NCI-H2171 (cell line): Measurements from ENCODE around the gene WNT1.

ENCODE experiments used
- DNase-seq: peaks from one replicate; lab custom pipeline; 2025; lab: John Stamatoyannopoulos, UW

Gene WNT1

DNA sequence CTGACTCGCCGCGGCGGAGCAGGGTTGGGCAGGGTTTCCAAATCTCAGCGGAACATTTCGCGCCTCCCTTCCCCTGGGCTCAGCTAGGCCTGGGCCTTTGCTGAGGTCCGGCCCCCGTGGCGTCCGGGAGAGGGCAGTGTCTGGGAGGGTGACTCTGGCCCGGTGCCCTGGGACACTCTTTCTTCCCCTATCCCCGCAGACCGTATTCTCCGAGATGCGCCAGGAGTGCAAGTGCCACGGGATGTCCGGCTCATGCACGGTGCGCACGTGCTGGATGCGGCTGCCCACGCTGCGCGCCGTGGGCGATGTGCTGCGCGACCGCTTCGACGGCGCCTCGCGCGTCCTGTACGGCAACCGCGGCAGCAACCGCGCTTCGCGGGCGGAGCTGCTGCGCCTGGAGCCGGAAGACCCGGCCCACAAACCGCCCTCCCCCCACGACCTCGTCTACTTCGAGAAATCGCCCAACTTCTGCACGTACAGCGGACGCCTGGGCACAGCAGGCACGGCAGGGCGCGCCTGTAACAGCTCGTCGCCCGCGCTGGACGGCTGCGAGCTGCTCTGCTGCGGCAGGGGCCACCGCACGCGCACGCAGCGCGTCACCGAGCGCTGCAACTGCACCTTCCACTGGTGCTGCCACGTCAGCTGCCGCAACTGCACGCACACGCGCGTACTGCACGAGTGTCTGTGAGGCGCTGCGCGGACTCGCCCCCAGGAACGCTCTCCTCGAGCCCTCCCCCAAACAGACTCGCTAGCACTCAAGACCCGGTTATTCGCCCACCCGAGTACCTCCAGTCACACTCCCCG is 3.0 kb downstream of the WNT1 start:
- DNase-seq, result no peak

DNA sequence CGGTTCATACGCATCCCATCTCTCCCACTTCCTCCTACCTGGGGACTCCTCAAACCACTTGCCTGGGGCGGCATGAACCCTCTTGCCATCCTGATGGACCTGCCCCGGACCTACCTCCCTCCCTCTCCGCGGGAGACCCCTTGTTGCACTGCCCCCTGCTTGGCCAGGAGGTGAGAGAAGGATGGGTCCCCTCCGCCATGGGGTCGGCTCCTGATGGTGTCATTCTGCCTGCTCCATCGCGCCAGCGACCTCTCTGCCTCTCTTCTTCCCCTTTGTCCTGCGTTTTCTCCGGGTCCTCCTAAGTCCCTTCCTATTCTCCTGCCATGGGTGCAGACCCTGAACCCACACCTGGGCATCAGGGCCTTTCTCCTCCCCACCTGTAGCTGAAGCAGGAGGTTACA is 3.6 kb downstream of the WNT1 start:
- no peak for DNase-seq

DNA sequence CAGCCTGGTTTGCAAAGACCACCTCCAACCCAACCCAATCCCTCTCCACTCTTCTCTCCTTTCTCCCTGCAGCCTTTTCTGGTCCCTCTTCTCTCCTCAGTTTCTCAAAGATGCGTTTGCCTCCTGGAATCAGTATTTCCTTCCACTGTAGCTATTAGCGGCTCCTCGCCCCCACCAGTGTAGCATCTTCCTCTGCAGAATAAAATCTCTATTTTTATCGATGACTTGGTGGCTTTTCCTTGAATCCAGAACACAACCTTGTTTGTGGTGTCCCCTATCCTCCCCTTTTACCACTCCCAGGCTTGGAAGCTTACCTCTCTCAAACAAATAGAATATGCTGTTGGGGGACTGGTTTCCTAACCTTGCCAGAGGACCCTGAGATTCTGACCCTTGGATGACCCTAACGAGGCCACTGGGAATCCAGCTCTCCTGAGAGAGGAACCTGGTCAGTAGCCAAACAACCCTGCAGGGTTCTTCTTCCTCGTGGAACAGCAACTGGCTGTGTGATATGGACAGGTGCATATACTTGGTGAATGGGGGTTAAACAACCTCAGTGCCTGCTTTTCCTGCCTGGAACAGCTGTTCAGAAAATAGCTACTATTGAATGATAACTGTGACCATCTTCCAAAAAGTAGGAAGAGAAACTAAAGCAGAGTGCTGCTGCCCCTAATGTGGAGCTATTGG is 4.4 kb downstream of the WNT1 start:
- DNase-seq, result no peak

DNA sequence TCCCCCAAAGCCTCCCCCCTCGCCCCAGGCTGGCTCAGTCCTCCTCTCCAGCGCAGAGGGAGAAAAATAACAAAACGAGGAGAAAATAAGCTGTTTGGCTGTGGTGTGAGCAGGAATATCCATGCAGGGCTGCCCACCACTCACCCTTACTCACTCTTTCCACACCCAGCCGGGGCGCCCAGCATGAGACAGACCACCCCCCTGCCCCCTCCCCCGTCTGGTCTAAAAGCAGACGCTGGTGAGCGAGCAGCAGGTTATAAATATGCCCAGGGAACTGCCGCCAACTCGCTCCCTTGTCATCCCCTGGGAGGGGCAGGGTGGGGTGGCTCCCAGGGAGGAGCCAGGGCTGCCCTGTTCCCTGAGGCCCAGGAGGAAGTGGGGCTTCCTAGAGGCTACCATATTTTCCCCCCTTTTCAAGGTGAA is 7.4 kb downstream of the WNT1 start:
- DNase-seq, result no peak

DNA sequence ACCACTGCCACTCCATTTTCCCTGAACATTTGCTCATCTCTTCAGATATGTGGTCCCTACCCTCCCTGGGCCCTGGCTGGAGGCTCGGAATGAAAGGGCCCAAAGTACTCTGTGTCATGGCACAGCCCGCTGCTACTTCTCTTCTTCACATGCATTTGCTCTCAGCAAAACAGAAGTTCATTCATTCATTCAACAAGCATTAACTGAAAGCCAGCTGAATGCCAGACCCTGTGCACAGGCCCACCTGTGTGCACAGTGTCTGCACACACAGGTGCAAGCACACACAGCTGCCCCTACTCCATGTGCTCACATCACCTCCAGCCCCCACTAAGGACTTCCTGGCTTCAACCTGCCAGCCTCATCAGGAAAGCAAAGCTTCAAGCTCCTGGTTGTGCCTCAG is 7.8 kb downstream of the WNT1 start:
- no peak for DNase-seq

DNA sequence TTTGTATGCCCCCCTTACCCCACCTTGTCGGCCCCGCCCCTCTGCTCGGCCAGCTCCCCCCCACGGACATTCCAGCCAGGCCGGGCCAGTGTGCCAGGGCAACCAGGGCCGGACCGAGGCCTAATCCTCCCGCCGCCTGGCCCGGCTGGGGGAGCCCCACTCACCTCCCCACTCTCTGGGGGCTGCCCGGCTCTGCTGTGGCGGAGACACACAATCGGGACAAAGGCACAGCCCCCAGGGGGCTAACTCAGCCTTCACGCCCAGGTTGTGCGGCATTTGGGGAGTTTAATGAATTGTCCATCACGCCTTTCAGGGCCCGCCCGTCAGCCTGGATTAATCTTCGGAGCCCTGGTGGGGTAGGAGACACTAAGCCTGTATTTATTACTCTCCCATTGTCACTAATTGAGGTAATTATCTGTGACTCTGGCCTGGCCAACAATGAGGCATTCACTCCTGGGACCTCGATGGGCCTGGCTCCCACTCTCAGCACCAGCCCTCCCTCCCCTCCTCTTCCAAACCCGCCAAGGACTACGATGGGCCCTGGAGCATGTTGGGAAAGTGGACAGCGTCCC is 8.7 kb downstream of the WNT1 start:
- no peak for DNase-seq

DNA sequence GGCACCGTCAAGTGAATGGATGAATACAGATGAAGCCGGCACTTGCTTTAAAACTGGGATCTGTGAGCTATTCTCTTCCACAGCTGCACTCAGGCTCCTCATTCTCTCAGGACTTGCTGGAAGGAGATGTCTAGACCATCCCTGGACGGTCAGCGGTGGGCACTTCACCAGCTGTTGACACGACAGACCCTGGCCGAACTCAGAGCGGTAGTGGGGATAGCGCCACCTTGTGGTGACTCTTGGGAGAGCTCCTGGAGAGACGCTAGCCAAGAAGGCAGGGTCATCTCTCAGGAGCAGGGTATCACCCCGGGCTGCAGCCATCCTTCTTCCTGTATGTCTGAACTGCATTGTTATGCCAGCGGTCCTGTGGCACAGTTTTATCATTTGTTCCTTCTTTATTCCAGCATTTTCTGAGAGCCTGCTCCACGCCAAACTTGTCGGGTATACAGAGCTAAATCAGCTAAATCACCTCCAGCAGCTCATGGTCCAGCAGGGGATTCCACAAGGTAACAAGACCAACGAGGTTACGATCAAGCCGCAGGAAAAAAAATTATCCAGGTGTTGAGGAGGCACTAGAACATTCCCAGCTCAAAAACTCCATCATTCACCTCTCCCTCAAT is 10.0 kb downstream of the WNT1 start:
- no peak for DNase-seq

DNA sequence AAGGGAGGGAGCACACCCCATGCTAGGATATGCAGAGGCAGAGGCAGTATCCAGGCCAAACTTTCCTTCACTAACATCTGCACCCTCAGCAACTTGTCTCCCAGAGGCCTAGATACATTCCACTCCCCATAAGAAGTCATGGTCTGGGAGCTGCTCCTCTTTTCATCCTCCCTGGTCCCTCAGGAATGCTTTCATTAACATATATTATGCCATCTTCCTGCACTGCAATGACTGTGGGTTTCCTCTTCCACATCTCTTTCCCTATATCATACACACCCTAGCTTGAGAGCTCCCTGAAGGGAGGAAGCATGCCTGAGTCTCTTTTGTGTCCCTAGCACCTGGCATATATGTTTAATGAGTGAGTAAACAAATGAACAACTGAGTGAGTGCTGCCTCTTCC is 12.4 kb downstream of the WNT1 start:
- no peak for DNase-seq

DNA sequence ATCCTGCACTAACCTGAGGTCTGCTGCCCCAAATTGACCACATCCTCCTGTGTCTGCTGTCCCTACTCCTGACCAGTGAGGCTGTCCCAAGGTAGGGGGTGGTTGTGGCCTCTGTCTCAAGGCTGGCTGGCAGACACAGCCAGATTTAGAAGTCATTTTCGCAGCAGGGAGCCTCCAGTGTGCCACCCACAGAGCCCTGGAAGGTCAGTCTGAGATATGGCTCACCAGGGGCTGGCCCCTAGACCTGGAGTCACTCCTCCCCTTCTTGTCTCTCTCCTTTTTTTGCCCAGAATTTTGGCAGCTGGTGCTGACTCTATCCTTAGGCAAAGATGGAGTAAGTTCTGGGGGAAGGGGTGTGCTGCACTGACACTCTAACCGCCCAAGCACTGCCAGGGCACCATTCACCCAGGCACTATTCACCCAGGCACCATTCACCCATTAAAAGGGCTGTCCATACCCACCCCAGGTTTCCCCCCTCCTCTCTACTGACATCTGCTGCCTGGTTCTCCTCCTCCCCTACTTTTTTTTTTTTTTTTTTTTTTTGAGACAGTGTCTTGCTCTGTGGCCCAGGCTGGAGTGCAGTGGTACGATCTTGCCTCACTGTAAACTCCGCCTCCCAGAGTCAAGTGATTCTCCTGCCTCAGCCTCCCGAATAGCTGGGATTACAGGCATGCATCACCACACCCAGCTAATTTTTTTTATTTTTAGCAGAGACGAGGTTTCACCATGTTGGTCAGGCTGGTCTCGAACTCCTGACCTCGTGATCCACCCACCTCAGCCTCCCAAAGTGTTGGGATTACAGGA is 13.3 kb downstream of the WNT1 start:
- DNase-seq, result no peak

DNA sequence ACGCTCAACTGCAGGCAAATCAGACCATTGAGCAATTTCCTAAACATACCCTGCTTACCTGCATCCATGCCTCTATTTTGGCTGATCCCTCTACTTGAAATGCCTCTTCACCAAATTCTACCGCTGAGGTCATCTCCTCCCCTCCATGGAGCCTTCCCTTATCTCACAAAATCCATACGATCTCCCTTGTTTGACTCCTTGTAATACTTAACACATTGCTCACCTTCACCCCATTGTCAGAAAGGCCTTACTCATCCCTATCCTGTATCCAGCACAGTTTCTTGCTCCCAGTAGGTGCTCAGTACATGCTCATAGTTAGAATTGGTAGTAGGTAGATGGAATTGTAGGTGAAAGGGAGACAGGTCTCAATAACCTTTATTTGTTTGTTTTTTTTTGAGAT is 15.7 kb downstream of the WNT1 start:
- DNase-seq, result no peak

DNA sequence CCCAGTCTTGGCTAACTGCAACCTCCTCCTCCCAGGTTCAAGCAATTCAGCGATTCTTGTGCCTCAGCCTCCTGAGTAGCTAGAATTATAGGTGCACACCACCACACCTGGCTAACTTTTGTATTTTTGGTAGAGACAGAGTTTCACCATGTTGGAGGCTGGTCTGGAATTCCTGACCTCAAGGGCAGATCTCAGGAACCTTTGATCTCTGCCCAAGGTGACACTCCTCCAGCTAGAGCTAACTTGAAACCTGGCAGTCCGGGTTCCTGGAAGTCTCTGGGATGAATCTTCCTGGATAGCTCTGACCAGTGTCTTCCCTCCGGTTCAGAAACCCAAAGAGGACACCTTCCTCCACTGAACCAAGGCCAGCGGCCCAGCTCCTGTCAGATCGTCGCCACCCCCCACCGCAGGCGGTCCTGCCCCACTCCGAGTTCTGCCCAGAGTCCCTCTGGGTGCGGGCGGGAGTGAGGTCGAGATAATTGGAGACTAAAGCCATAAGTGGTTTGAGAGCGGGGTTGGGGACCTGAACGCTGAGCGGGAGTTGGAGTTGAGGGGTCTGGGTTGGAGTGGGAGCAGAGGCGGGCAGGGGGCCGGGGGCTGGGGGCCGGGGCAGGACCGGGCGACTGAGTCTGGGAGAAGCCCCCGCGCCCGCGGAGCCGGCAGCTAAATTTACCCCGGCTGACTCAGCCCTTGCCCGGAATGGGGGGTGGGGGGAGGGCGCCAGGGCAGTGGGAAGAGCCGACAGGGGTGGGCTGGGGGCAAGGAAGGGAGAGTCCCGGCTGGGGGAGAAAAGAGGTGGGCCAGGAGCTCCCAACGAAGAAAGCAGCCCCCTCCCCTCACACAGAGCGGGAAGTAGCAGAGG is 16.3 kb downstream of the WNT1 start:
- no peak for DNase-seq

DNA sequence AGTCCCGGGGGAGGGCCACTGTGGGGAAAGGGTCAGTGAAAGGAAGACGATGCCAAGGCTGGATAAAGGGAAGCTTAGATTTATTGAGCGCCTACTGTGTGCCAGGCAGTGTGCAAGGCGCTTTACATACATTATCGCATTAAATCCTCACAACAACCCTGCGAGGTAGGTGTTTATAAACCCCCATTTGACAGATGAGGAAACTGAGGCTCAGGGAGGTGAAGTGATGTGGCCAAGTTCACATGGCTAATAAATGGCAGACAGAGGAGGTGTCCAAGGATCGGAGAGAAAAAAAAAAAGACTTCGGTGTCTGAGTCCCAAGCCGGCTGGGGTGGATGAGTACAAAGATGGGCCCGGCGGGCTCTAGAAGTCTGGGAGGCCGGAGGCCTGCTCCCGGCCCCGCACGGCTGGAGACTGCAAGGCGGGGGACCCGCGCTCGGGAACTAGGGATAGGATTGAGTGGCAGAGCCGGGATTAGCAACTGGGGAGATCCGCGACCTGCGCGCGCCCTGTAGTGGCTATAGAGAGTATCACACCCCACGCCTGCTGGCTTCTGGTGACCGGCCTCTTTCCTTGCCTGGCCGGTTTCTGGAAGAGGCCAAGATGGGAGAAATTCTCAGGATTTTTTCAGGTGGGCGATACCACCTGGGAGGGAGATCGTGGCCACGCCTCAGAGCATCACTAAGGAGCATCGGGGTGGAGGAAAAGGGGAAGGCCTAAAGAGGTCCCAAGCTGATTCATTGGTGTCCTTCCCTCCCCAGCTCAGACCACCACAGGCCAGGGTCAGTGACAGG is 17.2 kb downstream of the WNT1 start:
- peak; percentile 78 for DNase-seq

DNA sequence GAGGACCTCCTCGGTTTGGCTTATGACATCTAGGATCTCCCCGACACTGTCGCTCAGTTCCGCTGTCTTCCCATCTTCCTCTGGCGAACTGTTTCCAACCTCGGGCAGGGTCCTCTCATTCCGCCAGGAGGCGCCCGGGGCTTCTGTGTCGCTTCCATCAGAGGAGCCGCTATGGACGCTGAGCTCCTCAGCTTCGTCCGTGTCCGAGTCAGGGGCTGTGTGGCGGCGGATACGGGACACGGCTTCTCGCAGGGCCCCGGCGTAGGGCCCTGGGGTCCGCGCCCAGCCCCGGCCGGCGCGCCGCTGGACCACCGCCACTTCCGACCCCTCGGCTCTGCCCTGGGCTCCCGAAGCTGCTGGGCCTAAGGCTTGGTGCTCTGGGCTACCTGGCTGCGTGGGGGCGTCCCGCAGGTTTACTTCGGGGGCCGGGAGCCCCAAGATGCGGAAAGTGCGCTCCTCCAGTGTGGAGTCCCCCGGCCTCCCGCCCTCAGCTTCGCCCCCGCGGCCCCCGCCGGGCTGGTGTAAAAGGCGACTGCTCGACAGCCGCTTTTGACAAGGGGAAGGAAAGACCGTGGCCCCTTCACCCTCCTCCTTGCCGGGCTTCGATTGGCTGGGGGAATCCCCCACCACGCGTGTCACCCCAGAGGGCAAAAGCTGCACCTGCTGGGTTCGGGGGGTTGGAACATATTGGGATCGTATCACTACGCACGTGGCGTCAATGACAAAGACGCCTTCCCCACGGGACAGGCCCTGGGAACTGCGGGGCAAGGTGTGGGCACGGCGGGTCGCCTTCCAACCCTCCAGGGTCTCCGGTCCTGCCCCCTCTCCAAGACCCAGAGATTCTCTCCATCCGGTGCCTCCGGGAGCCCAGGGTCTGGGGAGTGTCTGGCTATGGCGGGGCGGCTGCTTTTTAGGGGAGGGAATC is 18.9 kb downstream of the WNT1 start:
- DNase-seq, result no peak

DNA sequence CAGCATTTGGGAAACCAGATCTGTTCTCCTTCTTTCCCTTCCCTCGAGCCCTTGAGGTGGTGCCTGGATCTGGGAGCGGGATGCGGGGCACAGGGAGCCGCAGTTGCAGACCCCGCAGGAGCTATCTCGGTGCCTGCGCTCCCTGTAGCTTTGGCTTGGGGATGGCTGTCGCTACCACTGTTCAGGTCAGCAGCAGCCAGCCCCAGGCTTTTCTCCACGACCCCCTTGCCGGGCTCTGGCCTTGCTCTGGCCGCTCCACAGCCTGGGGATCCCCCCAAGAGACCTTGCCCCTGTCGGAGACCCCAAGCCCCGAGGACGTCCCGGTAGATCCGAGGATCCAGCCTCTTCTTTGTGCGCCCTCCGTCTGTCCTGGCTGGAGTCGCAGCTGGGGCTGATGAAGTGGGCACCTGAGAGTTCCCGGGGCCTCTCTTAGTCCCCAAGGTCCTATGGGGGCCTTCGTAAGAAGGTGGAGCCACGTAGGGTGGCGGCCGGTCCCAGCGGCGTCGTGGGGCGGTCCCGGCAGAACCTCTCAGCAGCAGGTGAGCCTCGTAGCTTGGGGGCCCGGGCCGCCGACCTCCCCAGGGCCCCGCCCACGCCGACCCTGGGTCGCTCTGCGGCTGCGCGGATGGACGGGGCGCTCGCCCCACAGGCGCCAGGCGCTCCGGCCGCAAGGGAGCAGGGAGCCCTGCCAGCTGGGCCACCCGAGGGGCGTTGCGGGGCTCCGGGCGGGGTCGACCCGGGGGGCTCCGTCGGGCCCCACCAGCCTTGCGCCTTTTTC is 19.8 kb downstream of the WNT1 start:
- no peak for DNase-seq

DNA sequence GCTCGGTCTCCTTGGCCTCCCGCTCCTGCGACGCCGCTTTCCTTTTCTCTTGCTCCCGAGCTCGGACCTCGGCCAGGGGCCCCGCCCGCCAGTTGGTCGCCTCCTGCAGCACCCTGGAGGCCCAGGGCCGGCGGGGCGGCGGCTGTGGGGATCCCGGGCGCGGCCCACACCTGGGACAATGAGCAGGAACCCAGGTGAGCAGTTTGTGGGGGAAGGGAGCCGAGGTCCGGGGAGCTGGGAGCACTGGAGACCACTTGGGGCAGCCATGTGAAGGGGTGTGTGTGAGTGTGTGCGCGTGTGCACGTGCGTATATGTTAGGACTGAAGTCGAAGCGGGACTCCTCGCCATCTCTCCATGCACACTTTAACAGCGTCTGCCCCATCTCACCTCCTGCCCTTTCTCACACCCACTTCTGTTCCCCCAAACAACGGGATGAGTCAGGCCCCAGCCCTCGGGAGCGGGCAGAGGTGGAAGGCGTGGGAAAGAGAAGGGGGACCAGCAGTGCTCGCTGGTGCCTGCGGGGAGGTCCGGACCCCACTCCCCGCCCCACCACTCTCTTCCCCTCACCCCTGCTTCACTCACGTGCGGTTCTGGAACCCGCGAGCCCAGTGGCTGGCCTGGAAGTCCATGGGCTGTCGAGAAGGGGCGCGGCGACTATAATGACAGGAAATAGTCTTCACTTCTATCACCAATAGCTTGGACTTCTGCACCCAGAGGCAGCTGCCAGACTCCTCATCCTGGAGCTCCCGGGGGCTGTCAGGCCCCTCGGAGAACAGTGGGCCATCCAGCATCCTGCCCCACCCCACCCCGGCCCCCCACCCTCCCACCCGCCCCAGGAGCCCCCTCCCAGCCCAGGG is 20.6 kb downstream of the WNT1 start:
- DNase-seq, result no peak

DNA sequence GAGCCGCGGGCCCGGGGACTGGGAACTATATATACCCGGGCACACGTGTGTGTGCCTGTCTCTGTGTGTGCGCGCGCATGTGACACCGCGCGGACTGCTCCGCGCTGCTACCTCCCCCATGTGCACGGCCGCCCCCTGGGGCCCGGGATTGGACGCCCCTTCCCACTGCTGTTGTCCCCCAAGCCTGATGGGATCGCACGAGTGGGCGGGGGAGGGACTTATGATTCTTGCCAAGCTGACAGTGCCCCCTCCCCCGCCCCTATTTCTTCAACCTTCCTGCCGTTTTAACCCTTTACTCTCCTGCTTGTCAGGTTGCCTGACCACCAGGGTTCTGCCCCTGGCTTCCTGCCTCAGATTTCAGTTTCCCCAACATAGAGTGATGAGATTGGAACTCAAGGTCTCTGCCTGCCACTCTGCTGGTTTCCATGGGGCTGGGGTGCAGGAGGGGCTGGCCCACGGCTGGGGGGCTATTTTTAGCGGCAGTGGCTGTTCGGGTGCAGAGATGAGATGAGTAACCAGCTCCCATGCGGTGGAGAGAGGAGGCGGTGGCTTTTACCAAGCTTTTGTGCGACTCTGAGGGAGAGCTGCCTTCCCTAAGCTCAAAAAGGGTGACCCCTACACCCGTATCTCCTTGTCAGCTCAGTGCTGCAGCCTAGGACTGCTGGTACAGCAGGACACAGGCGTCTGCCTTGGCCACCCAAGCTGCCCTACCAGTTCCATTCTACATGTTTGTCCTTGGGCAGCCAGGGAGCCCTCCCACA is 21.4 kb downstream of the WNT1 start, which contains the start of gene DDN:
Gene DDN (minus strand): TSS at position 5 of the 761 bp plus-strand sequence. CDS start 88 bp downstream, outside the sequence.
- DNase-seq, result peak; percentile 79
